DMS79 treated with DMSO at 0.1 percent for 48 hours (cell line): Measurements from ENCODE around the gene HEPACAM.

Experiments
- DNase-seq: peaks from one replicate; lab custom pipeline; 2025; lab: John Stamatoyannopoulos, UW

HEPACAM gene

GRCh38 chr11:124882339-124883071 lies 53.3 kb downstream of the HEPACAM start:
- DNase-seq: no peak

DNA sequence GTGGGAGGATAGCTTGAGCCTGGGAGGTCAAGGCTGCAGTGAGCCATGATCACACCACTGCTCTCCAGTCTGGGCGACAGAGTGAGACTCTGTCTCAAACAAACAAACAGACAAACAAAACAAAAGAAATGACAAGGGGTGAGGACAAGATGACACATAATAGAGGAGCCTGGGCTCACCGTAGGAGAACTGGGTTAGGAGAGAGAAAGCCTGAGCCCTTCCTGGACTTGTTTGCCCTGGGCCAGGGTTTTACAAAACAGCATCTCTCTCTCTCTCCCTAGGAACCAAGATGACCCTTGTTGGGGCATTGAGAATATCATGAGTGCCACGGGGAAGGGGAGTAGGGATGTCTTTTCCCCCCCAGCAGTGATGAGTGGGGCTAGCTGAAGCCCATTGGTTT lies 54.9 kb downstream of the HEPACAM start:
- DNase-seq: no peak

GRCh38 chr11:124880290-124880611 lies 55.6 kb downstream of the HEPACAM start:
- no peak for DNase-seq

DNA sequence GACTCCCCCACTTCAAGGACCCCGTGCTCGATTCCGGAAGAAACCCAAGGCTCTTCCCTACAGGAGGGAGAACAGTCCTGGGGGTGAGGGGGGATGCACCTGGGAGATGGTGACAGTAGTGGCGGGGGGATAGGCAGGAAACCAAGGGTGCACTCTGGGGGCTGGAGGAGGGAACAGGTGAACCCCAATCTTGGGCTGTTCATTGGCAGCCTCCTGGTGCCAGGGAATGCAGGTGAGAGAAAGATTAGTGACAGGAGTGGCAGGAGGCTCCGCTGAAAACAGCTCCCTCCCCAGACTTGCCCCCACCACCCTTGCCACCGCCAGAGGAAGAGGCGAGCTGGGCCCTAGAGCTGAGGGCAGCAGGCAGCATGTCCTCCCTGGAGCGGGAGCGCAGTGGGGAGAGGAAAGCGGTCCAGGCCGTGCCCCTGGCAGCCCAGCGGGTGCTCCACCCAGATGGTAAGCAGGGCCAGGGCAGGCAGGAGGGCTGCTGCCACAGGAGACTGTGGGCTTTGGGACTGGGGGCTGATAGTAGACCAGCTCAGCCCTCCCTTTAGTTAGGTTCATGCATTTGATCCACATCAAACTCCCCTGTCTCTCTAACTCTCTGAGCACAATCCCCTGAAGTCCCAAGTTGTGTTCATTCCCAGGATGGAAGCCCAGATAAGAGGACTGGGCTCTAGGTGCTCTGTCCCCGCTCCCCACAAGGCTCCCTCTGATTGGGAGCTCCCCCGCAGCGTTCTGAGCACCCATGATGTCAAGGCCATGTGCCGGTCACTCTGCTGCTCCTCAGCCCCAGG lies 56.2 kb downstream of the HEPACAM start:
- DNase-seq: no peak

DNA sequence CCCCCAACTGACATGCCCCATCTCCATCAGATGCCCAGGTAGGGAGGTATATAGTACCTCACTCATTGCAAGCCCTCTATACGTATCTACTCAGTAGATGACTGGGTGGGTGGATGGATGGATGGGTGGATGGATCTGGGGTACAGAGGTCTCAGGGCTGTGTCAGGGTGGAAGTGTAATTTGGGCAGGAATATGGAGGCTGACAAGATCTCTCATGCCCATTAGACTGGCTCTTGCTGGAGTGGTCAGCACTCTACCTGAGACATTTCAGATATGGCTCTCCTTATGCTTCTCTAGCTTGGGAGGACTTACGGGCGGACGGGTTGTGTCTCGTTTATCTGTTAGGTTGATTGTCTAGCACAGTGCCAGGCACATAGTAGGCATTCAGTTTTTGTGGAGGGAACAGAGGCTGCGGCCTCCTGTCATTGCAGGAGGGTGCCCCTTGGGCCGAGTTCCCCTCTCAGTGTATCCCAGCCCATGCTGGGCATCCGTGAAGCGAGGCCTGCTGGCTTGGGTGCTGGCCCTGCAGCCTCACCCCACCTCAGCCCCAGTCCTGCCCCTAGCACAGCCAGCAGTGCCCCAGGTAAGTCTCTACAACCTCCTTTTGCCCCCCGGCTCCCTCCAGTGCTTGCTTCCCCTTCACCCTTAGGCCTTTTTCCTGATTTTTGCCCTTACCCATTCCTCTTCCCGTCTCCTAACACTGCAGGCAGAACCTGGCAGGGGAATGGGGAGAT lies 56.9 kb downstream of the HEPACAM start:
- no peak for DNase-seq

GRCh38 chr11:124877910-124878758 lies 57.7 kb downstream of the HEPACAM start:
- DNase-seq: no peak

DNA sequence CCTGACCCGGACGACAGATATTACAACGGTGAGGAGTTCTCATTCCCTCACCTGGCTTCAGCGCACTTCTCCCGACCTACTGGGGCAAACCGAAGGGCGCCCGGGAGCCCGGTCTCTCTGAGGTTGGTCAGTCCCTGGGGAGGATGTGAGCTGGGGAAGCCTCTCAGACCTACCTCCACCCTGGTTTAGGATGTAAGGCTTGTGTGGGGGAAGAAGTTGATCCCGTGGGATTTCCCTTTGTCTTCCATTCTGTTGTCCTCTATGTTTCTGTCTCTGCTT lies 58.3 kb downstream of the HEPACAM start:
- DNase-seq: no peak

DNA sequence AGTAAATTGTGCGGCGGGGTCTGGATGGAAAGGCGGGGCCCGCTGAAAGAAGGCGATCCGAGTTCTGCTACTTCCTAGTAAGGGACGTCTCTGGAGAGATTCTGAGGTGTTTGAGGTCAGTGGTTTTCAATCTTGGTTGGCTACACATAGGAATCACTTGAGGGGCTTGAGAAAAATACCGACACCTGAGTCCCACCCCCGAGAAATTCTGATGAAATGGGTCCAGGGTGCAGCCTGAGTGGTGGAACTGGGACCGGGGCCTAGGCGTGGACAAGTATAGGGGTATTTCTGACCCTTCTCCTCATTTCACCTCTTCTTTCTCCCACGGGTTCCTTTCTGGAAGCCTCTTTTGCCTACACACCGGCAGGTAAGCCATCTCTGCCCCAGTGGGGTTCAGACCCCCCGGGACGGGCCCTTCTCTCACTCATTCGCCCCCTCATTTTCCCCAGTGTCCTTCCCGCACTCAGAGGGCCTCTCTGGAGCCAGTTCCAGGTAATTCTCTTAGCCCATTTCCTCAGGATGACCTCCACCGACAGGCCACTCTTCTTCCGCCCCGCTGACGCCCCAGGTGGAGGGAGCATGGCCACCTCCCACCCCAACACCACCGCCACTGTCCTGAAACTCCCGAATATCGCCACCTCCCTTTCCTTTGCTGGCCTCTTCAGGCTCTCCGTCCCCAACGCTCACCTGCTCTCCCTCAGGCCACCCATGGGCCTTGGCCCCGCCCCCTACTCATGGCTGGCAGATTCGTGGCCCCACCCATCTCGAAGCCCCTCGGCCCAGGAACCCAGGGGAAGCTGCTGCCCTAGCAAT lies 58.8 kb downstream of the HEPACAM start:
- DNase-seq: peak; percentile 20

DNA sequence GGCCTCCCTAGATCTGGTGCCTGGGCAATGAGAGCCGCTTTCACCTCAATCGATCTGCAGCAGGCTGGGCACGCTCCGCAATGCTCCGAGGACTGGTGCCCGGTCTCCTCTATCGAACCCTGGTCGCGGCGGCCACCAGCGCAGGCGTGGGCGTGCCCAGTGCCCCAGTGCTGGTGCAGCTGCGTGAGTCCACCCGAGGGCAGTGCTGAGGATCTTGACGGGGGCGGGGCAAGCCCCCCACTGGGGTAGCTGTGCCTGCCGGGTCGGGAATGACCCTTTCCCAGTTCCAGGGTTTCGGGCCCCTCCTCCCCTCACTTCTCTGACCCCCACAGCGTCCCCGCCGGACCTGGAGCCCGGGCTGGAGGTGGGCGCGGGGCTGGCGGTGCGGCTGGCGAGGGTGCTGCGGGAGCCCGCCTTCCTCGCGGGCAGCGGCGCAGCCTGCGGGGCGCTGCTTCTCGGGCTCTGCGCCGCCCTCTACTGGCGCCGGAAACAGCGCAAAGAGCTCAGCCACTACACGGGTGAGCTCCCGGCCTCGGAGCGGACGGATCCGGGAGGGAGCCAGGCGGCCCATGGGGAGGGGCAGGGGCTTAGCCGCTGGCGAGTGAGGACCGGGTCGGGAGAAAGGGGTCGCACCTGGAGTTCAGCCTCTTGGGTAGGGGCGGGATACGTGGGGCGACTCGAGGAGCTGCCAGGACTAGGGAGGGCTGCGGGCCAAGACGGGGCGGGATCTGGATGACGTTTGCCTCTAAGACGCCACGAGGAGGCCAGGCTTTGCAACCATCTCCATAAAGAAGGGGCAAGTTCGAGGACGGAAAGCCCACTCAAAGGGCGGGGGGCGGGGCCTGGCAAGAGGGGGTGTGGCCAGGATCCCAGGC lies 59.7 kb downstream of the HEPACAM start:
- peak; percentile 93 for DNase-seq

GRCh38 chr11:124875401-124875800 lies 60.4 kb downstream of the HEPACAM start:
- no peak for DNase-seq

DNA sequence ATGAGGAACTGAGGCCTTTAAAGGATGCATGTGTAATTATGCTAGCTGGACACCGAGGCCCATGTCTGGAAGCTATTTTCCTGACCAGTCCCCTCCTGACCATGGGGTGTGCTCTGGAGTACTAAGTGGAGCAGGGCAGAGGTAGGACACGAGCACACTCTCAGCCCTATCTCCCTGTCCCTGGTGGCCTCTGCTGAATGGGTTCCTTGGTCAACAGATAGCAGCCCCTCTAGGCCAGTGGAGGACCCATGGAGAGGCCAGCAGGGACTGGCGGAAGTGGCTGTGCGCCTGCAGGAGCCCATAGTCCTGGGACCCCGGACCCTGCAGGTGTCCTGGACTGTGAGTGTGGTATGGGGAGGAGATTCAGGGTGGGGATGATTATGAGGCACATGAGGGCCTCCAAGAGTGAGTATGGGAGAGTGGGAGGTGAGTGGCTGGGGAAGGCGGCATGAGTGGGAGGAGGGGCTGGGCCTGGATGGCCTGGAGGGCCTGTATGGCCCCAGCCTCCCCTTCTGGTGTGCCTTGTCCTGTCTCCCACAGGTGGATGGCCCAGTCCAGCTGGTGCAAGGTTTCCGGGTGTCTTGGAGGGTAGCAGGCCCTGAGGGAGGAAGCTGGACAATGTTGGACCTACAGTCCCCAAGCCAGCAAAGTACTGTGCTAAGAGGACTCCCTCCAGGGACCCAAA lies 61.1 kb downstream of the HEPACAM start:
- DNase-seq: no peak

DNA sequence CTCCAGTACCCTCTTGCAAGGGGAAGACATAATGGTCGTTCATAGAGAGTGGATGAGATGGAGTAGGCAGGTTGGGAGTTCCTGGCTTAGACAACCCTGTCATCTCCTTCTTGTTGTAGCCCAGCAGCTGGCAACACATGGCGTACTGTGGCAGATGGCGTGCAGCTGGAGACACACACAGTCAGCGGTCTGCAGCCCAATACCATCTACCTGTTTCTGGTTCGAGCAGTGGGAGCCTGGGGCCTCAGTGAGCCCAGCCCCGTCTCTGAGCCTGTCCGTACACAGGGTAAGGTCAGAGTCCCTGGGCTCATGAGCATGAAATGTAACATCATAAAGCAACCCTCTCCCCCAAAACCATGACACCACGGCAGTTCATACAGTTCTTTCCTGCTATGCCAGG lies 61.9 kb downstream of the HEPACAM start:
- DNase-seq: no peak

DNA sequence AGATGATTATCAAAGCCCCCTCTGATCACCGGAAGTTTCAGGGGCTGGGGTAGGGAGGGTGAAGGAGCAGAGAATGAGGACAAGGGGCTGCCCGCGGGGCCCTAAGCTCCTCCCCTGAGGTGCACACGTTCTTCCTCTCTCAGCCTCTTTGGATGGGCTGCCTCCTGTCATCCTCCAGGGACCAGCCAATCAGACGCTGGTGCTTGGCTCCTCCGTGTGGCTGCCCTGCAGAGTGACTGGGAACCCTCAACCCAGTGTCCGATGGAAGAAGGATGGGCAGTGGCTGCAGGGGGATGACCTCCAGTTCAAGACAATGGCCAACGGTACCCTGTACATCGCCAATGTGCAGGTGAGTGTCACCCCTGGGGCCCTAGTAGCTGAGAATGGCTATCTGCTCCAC lies 63.1 kb downstream of the HEPACAM start:
- DNase-seq: no peak

GRCh38 chr11:124872280-124872679 lies 63.6 kb downstream of the HEPACAM start:
- DNase-seq: no peak

GRCh38 chr11:124870430-124870829 lies 65.4 kb downstream of the HEPACAM start:
- no peak for DNase-seq

DNA sequence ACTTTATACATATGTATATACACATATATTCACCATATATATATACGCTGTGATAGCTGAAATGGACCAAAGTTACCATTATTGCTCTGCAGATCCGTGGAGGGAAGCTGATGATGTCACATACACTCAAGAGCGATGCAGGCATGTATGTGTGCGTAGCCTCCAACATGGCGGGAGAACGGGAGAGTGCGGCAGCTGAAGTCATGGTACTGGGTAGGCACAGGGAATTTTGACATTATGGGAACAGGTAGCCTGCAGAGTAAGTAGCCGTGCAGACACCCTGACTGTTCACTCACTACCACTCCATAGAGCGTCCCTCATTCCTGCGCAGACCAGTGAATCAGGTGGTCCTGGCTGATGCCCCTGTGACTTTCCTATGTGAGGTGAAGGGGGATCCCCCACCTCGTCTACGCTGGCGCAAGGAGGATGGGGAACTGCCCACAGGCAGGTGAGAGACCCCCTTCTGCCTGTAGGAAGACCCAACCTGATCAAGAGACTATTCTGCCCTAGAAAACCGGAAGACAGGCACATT lies 65.9 kb downstream of the HEPACAM start:
- DNase-seq: no peak

DNA sequence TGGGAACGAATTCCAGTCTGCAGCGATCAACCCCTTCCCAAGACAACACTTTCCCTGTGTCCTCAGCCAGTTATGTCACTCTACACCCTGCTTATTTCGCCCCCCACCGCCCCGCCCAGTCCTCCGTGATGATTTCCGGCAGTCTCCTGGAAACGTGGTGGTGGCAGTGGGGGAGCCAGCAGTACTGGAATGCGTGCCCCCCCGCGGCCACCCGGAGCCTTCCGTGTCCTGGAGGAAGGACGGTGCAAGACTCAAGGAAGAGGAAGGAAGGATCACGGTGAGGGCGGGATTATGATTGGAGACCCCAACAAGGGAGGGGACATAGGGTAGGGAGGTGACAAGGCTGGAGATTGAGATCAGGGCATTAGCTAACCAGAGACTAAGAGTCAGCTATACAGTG lies 66.5 kb downstream of the HEPACAM start:
- no peak for DNase-seq
